GM19455 (cell line): ENCODE results near the gene SETBP1.

Experiments
- ATAC-seq: cut with Tn5 transposase; IDR thresholded peaks from one replicate; pipeline ENCODE4 v1.9.1; 2021; ENCODE audit not compliant: unreplicated experiment

Gene SETBP1

DNA sequence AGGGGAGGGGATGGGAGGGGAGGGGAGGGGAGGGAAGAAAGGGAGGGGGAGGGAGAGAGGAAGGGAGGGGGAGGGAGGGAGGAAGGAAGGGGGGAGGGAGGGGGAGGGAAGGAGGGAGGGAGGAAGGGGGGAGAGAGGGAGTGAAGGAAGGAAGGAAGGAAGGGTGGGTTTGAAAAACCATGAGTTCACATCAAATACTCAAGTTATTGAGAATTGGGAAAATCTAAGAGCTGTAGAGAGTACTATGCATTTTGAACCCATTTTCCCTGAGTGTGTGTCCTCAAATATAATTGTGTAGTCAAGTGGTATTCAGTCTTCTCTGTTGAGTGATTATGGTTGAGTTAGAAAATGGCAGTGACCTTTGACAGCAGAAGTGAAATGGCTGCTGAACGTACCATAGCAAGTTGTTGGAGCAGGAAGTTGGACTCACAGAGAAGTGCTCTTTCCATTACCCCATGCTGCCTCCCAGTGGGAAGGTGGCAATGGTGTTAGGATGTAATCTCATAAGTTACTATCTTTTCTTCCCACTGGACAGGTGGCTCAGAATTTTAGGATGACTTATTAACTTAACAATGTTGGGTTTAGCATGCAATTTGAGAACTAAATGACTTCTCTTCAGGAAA is 214.6 kb downstream of the SETBP1 start:
- peak; percentile 57 for ATAC-seq

DNA sequence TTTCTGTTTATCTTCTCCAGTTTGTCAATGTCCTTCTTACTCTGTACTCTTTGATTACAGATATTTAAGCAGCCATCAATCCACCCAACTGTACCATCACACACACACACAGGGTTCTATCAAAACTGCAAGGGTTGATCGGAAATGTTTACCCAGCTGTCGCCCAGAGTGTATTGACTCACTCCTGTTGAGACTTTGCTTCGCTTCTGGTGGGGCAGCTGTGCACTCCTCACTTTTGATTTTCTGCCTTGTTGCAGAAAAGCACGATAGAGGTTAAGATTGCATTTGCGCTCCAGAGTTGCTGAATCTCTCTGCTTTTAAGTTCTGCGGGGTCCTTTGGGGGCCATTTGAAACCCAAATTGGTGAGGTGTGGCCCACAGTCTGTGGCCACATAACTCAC is 216.2 kb downstream of the SETBP1 start:
- no peak for ATAC-seq

DNA sequence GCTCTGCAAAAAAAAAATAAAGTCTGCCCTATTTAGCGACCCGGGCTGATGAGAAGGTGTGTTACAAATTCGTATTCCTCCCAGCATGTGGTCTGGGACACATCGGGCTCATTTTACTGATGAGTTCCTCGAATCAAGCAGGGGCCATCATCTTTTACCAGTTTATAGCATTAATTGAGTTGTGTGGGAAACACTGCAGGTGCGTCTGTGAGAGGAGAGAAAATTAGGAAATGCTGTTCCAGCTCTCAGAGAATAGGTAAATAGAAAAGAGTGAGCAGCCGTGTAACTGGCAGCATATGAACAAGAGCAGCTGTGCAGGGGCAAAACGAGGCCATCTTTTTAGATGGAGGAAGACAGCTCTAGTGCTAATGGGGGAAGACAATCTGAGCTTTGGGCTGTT is 216.7 kb downstream of the SETBP1 start:
- no peak for ATAC-seq

DNA sequence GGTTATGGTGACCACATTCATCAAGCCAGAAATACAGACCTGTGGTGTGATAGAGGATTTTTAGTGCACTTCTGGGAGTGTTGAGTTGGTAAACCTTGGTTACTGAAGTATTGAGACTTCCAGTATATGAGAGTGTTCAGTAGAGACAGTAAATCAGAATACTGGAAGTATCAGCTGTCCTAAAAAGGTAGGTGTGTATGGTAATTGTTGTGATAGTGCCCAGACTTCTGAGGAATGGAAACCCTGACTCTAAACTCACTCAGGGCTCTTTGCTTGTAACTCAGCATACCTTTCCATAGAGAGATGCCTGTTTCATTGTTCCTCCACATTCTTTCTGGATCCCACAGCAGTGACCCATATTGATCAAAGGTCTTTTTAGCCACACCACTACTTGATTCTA is 217.1 kb downstream of the SETBP1 start:
- no peak for ATAC-seq

DNA sequence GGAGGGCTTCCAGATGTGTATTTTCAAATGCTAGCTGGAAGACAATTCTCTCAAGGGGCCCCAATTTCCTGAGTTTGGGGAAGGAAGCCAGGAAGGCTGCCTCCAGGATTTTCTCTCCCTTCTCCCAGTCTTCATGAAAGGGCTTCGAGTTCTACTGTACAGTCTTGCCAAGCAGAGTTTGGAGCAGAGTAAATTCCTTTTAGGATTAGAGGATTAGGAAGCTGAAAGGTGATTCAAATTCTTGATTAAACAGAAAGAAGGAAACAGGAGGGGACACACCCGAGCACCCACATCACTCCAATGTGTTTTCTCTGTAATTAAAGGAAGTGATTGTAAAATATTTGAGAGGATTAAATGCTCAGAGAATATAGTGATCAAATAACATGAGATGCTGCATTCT is 217.8 kb downstream of the SETBP1 start:
- no peak for ATAC-seq

DNA sequence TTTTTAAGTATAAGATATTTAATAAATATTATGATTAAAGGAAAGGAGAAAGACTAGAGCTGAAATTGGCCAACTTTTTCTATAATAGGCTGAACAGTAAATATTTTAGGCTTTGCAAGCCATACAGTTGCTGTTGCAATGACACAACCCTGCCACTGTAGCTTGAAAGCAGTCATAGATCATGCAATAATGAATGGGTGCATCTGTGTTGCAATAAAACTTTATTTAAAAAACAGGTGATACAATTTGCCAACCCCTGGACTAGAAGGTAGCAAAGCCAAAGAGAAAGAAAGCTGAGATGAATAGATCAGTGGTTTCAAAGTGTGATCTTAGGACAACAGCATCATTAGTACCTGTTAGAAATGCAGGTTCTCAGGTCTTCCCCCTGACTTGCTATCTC is 219.1 kb downstream of the SETBP1 start:
- no peak for ATAC-seq

DNA sequence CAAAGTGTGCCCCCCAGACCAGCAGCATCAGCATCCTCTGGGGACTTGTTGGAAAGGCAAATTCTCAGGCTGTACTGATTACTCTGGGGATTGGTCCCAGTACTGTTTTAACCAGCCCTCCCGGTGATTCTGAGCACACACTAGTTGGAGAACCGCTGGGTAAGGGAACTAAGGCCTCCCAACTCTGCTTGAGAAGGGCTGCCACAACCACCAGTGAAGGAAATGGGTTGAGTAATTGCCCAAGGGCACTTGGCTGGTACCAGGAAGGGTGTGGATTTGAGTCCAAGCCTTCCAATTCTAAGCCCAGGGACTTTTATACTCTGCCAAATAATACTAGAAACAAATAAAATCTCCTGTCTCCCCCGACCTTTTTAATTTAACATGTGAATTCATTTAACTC is 219.9 kb downstream of the SETBP1 start:
- no peak for ATAC-seq

DNA sequence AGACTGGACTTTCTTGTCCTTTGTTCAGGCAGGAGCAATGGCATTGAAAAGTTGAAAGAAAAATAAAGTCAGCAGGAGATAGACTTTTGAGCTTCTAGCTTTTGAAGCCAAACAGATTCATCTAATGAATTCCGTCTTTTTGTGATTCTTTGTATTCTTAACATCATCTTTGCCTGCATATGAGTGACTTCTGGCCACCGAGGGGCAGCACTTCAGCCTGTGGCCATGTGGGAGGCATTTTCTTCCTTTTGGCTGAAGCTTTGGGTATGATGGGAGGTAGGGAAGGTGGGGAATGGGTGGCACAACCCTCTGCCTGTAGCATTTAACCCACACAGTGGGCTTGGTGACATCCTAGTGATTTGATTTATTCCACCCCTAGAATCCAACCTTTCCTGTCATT is 220.6 kb downstream of the SETBP1 start:
- ATAC-seq = no peak

DNA sequence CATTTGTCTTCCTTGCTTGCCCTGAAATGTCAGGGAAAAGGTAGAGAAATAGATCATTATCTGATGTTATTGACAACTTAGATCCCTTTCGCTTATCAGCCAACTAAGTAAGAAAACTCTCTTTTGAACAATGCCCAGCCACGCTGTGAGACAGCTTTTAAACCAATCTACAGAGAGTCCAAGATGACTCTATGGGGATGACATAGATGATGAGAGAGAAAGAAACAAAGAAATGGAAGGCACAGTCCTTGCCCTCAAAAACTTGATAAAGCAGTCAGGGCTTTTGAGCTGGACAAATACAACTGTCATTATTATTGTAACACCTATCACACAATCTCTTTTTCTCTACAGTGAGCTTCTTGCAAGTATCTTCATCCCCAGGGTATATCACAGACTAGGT is 222.6 kb downstream of the SETBP1 start:
- ATAC-seq = no peak

DNA sequence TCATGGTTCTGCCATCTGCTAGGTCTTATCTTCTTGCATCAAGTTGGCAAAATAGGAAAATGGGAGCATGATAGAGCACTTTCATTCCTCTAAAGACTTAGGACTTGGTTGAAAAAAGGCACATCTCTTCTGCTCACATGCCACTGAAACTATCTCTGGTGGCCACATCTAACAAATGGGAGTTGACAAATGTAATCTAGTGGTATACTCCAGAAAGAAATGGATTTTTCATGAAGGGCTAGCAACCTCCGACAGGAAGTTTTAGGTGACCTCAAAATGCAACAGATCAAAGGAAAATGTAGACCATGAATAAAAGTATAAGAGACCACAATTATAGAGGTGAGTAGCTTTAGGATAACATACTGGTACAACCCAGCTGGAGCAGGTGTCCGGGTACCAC is 224.1 kb downstream of the SETBP1 start:
- ATAC-seq = no peak

DNA sequence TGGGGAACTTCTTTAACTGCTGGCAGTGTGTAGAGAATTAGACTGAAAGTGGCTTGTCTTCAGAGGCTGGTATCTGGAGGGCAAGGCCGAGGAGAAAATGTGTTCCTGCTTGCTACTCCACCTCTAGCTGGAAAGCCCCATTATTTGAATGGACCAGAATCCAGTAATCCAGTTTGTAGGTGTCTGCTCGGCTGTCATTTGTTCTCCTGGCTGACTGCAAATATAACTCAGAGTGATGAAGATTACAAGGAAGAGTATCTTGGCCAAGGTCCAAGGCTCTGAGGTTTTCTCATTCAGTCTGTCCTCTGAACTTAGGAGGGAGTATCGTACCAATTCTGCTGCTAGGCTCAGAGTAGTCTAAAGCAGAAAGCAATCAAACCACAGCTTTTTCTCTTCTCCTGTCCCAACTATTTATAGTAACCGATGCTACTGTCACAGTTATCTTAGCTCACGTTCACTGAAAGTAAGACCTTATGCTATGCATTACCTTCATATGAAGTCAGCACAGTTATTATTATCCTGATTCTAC is 228.6 kb downstream of the SETBP1 start:
- ATAC-seq = peak; percentile 73

DNA sequence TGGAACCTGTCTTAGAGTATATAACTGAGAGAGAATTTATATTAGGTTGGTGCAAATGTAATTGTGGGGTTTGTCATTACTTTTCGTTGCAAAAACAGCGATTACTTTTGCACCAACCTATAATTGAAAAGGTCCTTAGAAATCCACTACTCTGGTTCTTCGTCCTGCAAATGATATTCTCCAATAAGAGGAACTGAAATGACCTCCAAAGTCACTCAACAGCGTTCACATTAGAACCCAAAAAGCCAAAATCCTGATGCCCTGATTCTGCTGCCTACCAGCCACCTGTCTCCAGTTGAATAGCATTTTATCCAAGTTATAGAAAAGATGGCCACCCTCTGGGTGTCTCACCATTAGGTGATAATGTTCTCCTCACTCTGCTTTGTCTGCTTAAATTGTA is 230.6 kb downstream of the SETBP1 start:
- no peak for ATAC-seq

DNA sequence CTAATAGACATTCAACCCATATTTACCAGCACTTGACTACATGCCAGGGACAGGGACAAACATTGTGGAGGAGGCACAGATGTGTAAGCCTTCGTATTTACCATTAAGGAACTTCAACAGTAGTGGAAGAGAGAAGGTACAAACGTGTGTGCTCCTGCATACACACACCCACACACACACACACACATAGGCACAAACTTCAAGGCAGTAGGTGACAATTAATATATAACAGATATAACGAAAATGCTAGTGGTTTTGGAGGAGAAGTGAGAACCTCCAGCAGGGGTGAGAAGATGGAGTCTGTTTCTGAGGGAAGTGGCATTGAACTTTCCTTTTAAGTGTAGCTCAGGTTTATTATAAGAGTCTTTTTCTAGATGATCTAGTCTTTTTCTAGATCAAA is 231.1 kb downstream of the SETBP1 start:
- no peak for ATAC-seq

DNA sequence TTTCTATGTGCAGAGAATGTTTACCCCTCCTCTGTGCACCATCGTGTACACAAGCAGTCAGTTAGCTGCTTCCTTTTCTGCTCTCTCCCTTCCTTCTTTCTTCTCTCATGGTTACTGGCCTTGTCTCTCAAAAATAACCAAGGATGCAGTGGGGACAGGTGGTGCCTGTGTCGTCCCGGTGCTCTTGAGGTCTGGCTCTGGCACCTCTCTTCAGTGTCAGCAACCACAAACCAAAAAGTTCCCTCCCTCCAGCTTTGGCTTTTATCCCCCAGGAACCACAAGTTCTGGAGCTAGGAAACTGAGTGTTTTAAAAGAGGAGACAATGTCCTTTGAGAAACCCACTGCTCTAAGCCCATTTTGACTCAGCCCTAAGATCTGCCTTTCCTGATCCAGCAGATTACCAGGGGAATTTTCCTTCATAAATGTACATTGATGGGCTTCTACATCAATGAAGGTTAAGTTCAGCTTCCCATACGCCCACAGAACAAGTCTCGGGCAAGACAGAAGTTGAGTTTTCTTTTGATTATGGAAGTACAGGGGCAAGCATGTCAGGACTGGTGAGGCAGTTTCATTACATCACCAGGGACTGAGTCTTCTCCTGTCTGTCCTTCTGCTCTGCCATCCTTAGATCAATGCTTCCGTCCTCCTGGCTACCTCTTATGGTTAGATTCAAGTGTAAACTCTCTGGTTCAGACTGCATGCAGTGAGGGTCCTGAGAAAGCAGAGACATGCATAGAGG is 232.2 kb downstream of the SETBP1 start:
- no peak for ATAC-seq

DNA sequence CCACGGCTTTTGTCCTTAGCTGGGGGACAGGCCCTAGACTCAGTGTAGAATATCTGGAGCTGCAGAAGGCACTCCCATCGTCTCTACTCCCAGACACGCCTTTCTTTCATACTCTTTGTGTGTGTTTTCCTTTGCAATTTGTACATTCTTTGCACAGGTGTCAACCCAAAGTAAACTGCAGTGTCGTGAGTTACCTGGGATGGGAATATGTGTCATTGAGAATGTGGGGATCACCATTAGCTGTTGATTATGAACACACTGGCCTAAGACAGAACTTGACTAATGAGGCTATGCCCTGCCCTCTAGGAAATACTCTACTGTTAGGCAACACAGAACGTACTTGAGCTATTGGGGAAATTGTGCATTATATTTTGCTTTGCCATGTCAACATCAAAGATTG is 233.3 kb downstream of the SETBP1 start:
- no peak for ATAC-seq

DNA sequence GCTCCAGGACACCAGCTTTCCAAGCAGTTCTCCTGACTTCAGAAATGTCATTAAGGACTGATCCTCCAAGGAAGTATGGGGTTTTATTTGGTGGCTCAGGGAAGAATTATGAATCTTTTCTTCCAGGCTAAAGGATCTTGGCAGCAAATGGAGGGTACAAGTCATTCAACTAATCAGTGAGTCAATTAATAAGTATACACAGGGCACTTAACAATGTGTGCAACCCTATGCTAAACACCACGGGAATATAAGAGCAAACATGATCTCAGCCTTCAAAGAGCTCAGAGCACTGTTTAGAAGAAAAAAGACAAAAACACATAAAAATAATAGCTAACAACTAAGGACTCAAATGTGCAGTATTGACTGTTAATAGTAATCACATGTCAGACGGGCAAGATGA is 234.5 kb downstream of the SETBP1 start:
- no peak for ATAC-seq

DNA sequence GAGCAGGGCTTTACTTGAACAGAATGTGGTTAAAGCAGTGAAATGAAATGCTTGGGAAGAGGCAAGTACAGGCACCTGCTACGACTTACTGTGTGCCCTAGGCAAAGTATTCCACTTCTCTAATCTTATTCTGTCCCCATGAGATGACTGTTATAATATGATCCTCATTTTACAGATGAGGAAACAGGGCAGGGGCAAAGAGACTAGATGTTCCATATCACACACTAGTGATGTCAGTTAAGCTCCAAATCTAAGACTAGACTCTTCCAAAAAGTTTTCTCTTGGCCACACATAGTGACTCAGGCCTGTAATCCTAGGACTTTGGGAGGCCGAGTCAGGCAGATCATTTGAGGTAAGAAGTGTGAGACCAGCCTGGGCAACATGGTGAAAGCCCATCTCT is 235.0 kb downstream of the SETBP1 start:
- ATAC-seq = no peak

DNA sequence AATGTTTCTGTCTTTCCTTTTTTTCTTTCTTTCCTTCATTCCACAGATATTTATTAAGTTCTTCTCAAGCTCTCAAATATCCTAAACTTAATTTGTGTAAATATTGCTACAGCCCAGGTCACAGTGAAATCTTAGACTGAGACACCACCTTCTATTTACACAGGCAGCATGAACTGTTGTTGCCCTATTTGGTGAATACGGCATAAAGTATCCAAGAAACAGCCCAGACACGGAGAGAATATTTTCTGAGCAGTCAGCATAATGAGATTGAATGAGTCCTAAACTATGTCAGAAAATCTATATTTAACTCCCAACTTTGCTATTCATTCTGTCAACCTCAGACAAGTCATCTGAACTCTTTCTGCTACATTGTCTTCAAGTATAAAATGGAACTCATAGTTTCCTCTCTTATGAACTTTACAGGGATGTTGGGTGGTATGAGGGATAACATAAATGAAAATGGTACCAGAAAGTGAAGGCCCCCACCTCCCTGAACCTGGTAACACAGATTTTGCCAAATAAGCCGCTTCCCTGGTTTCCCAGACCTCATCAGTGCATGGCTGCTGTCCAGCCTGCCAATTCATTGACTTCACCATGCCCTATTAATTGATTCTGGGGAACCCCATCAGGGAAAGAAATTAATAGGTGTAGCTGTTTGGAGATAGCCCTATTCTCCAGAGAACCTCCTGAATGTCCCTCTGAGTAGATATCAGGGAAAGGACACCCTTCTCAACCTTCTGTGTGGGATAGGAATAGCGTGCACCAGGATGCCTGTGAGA is 235.9 kb downstream of the SETBP1 start:
- ATAC-seq = no peak

DNA sequence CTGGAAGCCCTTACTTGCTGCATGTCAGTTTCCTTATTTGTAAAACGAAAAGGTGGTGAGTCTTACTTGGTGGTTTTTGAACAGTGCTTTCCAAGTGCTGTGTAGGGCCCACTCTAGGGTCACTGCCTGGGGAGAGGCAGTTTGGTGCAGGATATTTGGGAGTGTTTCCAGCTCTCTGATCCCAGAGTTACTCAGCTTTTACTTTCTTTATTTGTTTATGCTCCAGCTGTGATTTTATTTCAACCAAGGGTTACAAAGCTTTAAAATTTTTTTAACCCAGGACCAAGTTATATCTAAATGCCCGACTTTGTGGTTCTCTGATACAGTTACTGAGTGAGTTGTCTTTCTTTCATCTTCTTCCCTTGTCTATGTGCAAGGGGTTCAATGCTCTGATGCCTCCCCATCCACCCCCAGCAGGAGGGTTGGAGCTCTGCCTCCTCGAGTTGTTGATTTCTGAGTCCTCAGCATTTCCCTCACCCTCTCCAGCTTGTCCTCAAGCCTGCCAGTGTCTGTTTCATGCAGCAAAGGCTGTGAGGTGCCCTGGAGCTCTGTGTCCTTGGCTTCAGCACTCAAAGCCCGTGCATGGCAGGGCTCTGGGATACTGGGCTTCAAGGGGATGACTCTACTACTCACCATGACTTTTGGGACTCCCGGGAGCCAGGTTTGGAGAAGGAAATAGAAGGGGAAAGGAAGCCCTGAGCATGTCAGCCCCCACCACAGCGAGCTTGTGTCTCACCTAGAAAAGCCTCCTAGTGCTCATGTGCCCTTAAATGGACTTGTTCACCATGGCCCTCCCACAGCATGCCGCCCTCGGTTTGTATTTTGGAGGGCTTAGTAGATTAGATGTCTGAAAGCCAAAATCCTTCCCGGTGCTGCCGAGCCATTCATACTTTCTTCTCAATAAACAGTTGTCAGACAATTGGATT is 236.8 kb downstream of the SETBP1 start:
- ATAC-seq = no peak

DNA sequence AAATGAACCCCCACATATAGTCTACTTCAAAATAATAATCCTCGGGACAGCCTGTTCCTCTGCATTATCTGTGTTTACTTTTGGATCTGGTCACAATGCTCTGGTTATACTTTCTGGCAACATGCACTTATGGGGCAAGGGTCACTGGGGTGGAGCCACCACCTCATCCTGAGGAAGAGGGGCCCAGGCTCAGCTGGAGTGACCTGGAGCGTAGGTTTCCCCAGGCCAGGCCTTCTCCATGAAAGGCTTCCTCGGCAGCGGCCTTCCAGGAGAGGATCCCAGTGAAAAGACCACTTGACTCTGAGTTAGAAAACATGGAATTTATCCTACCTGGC is 237.4 kb downstream of the SETBP1 start:
- ATAC-seq = no peak

DNA sequence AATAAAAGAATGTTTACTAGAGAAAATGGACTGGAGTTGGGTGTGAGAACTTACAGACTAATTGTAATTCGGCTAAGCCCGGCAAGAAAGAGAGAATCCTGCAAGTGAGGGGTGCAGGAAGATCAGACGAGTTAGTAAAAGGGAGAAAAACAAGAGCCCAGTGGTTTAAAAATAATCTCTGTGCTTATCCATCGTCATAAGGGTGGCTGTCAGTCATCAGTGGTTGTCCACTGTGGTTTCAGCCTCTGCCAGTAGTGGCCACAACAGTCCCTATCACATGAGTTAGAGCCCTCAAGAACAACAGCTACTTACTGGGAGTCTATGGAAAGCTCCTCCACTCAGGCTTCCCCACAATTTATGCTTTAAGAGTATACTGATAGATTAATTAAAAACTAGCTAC is 239.8 kb downstream of the SETBP1 start:
- ATAC-seq = no peak
